Fibroblast of lung (primary cell): Measurements from ENCODE around the gene HOOK1. TPM values are rescaled to one million over a fixed set of nuclear protein-coding genes. Genes with fewer than 3 reads are reported as not detected.

Experiments used
- DNase-seq, 2 donors: peaks; one replicate each; pipeline versions ENCODE4 v3.0.0 to v3.0.0-alpha.2; 2010; ENCODE audit warnings: low read depth in 2 of 2
- H2AFZ ChIP-seq: 2 replicates; pipeline ENCODE4 v1.5.1; 2012; ENCODE audit warnings: low read length, control low read depth, inconsistent platforms
- H3K27ac ChIP-seq: 2 replicates; pipeline ENCODE4 v1.5.1; 2011; ENCODE audit warnings: low read length, control low read depth; ENCODE audit not compliant: insufficient read depth
- H3K27me3 ChIP-seq: 2 replicates; pipeline ENCODE4 v1.5.1; 2011; ENCODE audit warnings: mild to moderate bottlenecking, low read length; ENCODE audit not compliant: control insufficient read depth, insufficient read depth
- H3K36me3 ChIP-seq: 2 replicates; pipeline ENCODE4 v1.5.1; 2011; ENCODE audit warnings: low read length; ENCODE audit not compliant: control insufficient read depth, insufficient read depth
- H3K4me1 ChIP-seq: 2 replicates; pipeline ENCODE4 v1.5.1; 2011; ENCODE audit warnings: low read length; ENCODE audit not compliant: control insufficient read depth, insufficient read depth; ENCODE audit errors: extremely low read depth
- H3K4me2 ChIP-seq: 2 replicates; pipeline ENCODE4 v1.5.1; 2011; ENCODE audit warnings: low read length, control low read depth; ENCODE audit not compliant: insufficient read depth; ENCODE audit errors: extremely low read depth
- H3K4me3 ChIP-seq, 4 experiments: fragments of 200-600 bp in 1 of 4; sonication (generic) in 1 of 4; replicated peaks in 1 of 4; 2 replicates each; pipeline ENCODE4 v1.5.1; 2011 to 2016; ENCODE audit warnings: low read length in 4 of 4, low read depth in 3 of 4, mild to moderate bottlenecking in 3 of 4, control low read depth in 2 of 4, inconsistent platforms in 1 of 4, mixed read lengths in 1 of 4; ENCODE audit not compliant: insufficient read depth in 1 of 4; ENCODE audit errors: control extremely low read depth in 1 of 4
- H3K79me2 ChIP-seq: 2 replicates; pipeline ENCODE4 v1.5.1; 2012; ENCODE audit warnings: mild to moderate bottlenecking, low read length, inconsistent platforms; ENCODE audit not compliant: control insufficient read depth, insufficient read depth
- H3K9ac ChIP-seq: 2 replicates; pipeline ENCODE4 v1.5.1; 2011; ENCODE audit warnings: mild to moderate bottlenecking, low read length, control low read depth; ENCODE audit not compliant: insufficient read depth
- H3K9me3 ChIP-seq: 2 replicates; pipeline ENCODE4 v1.5.1; 2012; ENCODE audit warnings: low read depth, low read length; ENCODE audit not compliant: control insufficient read depth, insufficient read depth
- H4K20me1 ChIP-seq: 2 replicates; pipeline ENCODE4 v1.5.1; 2011; ENCODE audit warnings: low read length; ENCODE audit not compliant: control insufficient read depth, insufficient read depth; ENCODE audit errors: extremely low read depth
- CTCF ChIP-seq, 2 donors: IDR thresholded peaks in 1 of 2; conservative IDR thresholded peaks in 1 of 2; 1 replicate in 1 of 2; 2 replicates in 1 of 2; pipeline ENCODE4 v1.5.1; 2011 to 2012; ENCODE audit warnings: low read length in 2 of 2, control low read depth in 1 of 2, inconsistent platforms in 1 of 2, low read depth in 1 of 2, mild to moderate bottlenecking in 1 of 2
- EZH2 ChIP-seq: IDR thresholded peaks from 2 replicates; pipeline ENCODE4 v1.5.1; 2012; ENCODE audit warnings: low read length, control low read depth, mild to moderate bottlenecking; ENCODE audit errors: missing control alignments
- polyA plus RNA-seq, 2 donors: library from polyadenylated mRNA; depleted of rRNA in 1 of 2; stranded (reverse) in 1 of 2; unstranded in 1 of 2; fragments of >200 nt; gene quantifications; 2 replicates each; pipeline ENCODE4 v1.2.1, GENCODE V29; 2011 to 2012; ENCODE audit warnings: missing spikeins in 1 of 2
- total RNA-seq: library from RNA; depleted of rRNA; stranded (reverse); fragments of >200 nt; gene quantifications from 2 replicates; pipeline ENCODE4 v1.2.1, GENCODE V29; 2014

The HOOK1 gene
- total and polyA plus RNA-seq, 2 donors (not counting 1 experiment from before 2014, with no cell fraction given) = under 0.01 TPM; not detected in 1

- no peaks in the 10 kb centered on the region for H3K9me3 ChIP-seq
- H4K20me1 ChIP-seq = no peaks in the 10 kb centered on the region
- H3K4me1 ChIP-seq = peaks cover 10% of the 10 kb centered on the region
- H3K4me2 ChIP-seq = no peak overlapping the region
- H3K27me3 ChIP-seq = no peaks in the 10 kb centered on the region
- no peak overlapping the region for H3K9ac ChIP-seq
- H2AFZ ChIP-seq = no peak overlapping the region
- DNase-seq = no peak
- no peak for TF ChIP-seq EZH2
- no peak for TF ChIP-seq CTCF (conservative IDR thresholded peaks at IDR 0.05 in 1 of 2, IDR thresholded peaks at IDR 0.05 in 1 of 2; ENCODE audit: low read depth in 1 of 2, low read length in 2 of 2)
- H3K79me2 ChIP-seq = no peaks in the 10 kb centered on the region
- H3K36me3 ChIP-seq = no peaks in the 10 kb centered on the region
- H3K4me3 ChIP-seq = no peak overlapping the region
- H3K27ac ChIP-seq = no peak overlapping the region
Measured at GRCh38 chr1:59779949-59780348, 34.8 kb upstream of the HOOK1 start.

GRCh38 chr1:59788825-59789224, 25.9 kb upstream of the HOOK1 start:
- no peak overlapping the region for H3K4me3 ChIP-seq
- no peaks in the 10 kb centered on the region for H4K20me1 ChIP-seq
- H3K36me3 ChIP-seq = no peaks in the 10 kb centered on the region
- DNase-seq = no peak
- H3K27ac ChIP-seq = no peak overlapping the region
- H3K4me1 ChIP-seq = no peaks in the 10 kb centered on the region
- H3K79me2 ChIP-seq = no peaks in the 10 kb centered on the region
- no peak overlapping the region for H2AFZ ChIP-seq
- TF ChIP-seq CTCF (conservative IDR thresholded peaks at IDR 0.05 in 1 of 2, IDR thresholded peaks at IDR 0.05 in 1 of 2; ENCODE audit: low read depth in 1 of 2, low read length in 2 of 2) (no peak), EZH2 (no peak)
- no peak overlapping the region for H3K9ac ChIP-seq
- no peaks in the 10 kb centered on the region for H3K9me3 ChIP-seq
- H3K27me3 ChIP-seq = no peaks in the 10 kb centered on the region
- H3K4me2 ChIP-seq = no peak overlapping the region

- Histone ChIP-seq H3K4me3 (no peak overlapping the region), H3K27ac (no peak overlapping the region), H3K79me2 (no peaks in the 10 kb centered on the region), H3K4me1 (no peaks in the 10 kb centered on the region), H2AFZ (no peak overlapping the region), H3K27me3 (no peaks in the 10 kb centered on the region), H4K20me1 (no peaks in the 10 kb centered on the region), H3K9ac (no peak overlapping the region), H3K36me3 (no peaks in the 10 kb centered on the region), H3K4me2 (no peak overlapping the region), H3K9me3 (no peaks in the 10 kb centered on the region)
- no peak for TF ChIP-seq CTCF (conservative IDR thresholded peaks at IDR 0.05 in 1 of 2, IDR thresholded peaks at IDR 0.05 in 1 of 2; ENCODE audit: low read depth in 1 of 2, low read length in 2 of 2)
- no peak for TF ChIP-seq EZH2
- no peak for DNase-seq
Measured at GRCh38 chr1:59798600-59798999, 16.1 kb upstream of the HOOK1 start.
